ENCODE results near the gene SUPT20HL2. TPM values are rescaled to one million over a fixed set of nuclear protein-coding genes. Genes with fewer than 3 reads are reported as not detected.

SUPT20HL2 gene
- total RNA-seq, 2 donors from 2014 or later: not detected

Other genes starting within 250 kb of the SUPT20HL2 start
- 10 to 100 TPM; 44.0 to 44.4 TPM for gene ZFX, start 164.3 kb downstream of the SUPT20HL2 start, total RNA-seq
- not detected for gene SUPT20HL1, start 46.6 kb upstream of the SUPT20HL2 start, total RNA-seq
- 10 to 100 TPM; 18.5 to 37.7 TPM for gene PDK3, start 151.2 kb upstream of the SUPT20HL2 start, total RNA-seq

All from colonic mucosa (tissue), 2 donors.